Retinal pigment epithelial cell (primary cell): ENCODE data around the gene MACC1.

Experiments
- DNase-seq: peaks from one replicate; pipeline ENCODE4 v3.0.0-alpha.2; 2010; ENCODE audit warnings: low read depth
- H3K4me3 ChIP-seq: 2 replicates; pipeline ENCODE4 v1.5.1; 2011; ENCODE audit warnings: mild to moderate bottlenecking, low read length, control low read depth, moderate library complexity
- CTCF ChIP-seq: conservative IDR thresholded peaks from 2 replicates; pipeline ENCODE4 v1.5.1; 2011; ENCODE audit warnings: low read depth, low read length, control low read depth, inconsistent platforms

MACC1 gene

GRCh38 chr7:20223356-20223755 is 6.2 kb upstream of the MACC1 start:
- no peak for DNase-seq
- H3K4me3 ChIP-seq, result no peak overlapping the region
- TF ChIP-seq CTCF, result no peak

- no peak for TF ChIP-seq CTCF
- H3K4me3 ChIP-seq, result no peak overlapping the region
- DNase-seq, result no peak
Observed at GRCh38 chr7:20222219-20222828, 5.1 kb upstream of the MACC1 start.

- H3K4me3 ChIP-seq, result no peak overlapping the region
- no peak for TF ChIP-seq CTCF
- DNase-seq, result no peak
Observed at GRCh38 chr7:20220921-20221547, 3.9 kb upstream of the MACC1 start.

- no peak overlapping the region for H3K4me3 ChIP-seq
- no peak for TF ChIP-seq CTCF
- no peak for DNase-seq
Observed at GRCh38 chr7:20220293-20220761, 3.1 kb upstream of the MACC1 start.

GRCh38 chr7:20219446-20220292 is 2.5 kb upstream of the MACC1 start:
- no peak overlapping the region for H3K4me3 ChIP-seq
- DNase-seq, result no peak
- TF ChIP-seq CTCF, result no peak

- no peak for DNase-seq
- H3K4me3 ChIP-seq, result no peak overlapping the region
- no peak for TF ChIP-seq CTCF
Observed at GRCh38 chr7:20219062-20219445, 1.9 kb upstream of the MACC1 start.
